Subcutaneous adipose tissue (tissue), 4 donors: Measurements from ENCODE around the gene KLK15. TPM values are rescaled to one million over a fixed set of nuclear protein-coding genes. Genes with fewer than 3 reads are reported as not detected.

Experiments
- total RNA-seq, 4 donors: library from RNA; depleted of rRNA; stranded (reverse); fragments of >200 nt; gene quantifications; one replicate each; pipeline ENCODE4 v1.1.0, GENCODE V29; 2016
- TF ChIP-seq, protein P1 (sequence below): fragments of 450-650 bp; IDR thresholded peaks from one replicate; pipeline ENCODE4 v1.5.1; 2016; ENCODE audit warnings: low read depth, mild to moderate bottlenecking, control low read depth, antibody characterized with exemption, moderate library complexity

Gene KLK15
- total RNA-seq, 4 donors from 2014 or later: not detected

GRCh38 chr19:50793558-50794065 is 39.8 kb downstream of the KLK15 start:
- TF ChIP-seq, protein P1, sequence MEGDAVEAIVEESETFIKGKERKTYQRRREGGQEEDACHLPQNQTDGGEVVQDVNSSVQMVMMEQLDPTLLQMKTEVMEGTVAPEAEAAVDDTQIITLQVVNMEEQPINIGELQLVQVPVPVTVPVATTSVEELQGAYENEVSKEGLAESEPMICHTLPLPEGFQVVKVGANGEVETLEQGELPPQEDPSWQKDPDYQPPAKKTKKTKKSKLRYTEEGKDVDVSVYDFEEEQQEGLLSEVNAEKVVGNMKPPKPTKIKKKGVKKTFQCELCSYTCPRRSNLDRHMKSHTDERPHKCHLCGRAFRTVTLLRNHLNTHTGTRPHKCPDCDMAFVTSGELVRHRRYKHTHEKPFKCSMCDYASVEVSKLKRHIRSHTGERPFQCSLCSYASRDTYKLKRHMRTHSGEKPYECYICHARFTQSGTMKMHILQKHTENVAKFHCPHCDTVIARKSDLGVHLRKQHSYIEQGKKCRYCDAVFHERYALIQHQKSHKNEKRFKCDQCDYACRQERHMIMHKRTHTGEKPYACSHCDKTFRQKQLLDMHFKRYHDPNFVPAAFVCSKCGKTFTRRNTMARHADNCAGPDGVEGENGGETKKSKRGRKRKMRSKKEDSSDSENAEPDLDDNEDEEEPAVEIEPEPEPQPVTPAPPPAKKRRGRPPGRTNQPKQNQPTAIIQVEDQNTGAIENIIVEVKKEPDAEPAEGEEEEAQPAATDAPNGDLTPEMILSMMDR: no peak

- TF ChIP-seq, protein P1: no peak
Observed at GRCh38 chr19:50792272-50793250, 40.8 kb downstream of the KLK15 start.

DNA sequence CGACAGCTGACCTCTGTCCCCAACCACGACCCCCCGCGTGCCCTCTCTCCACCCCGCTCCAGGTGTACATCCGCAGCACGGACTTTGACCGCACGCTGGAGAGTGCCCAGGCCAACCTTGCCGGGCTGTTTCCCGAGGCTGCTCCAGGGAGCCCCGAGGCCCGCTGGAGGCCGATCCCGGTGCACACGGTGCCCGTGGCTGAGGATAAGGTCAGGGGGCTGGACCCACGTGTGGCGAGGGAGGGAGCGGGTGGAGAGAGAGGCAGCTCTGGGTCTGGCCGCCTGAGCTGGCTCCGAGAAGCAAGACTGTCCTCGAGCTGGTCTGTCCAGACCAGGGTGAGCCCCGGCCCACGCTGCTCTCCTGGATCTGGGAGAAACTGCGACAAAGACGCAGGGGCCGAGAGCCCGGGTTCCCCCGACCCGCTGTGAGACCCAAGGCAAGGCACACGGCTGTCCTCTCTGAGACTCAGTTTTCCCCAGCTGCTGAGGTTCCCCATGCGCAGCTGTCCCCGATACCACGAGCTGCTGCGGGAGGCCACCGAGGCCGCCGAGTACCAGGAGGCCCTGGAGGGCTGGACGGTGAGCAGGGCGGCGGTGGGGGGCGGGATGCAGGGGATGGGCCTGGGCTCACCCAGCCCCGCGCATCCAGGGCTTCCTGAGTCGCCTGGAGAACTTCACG is 41.6 kb downstream of the KLK15 start:
- TF ChIP-seq, protein P1: no peak

DNA sequence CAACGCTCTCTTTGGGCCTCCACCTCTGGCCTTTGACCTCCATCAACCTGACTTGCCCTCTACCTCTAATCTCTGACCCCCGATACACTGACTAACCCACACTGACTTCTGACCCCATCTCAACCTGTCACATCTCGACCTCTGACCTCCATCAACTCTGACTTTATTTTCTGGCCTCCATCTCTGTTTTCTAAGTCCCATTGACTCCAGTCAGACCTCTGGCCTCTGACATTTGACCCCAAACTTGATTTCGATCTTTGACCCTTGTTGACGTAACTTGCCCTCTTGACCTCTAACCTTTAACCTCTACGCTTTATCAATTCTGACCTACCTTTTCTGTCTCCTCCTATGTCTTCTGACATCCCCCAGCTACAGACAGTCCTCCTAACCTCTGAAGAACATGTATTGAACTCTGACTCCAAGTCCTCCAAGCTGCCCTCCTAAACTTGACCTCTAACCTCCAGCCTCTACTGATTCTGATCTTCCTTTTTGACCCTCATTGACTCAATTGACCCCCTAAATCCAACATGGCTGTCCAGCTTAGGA is 42.4 kb downstream of the KLK15 start:
- TF ChIP-seq, protein P1: no peak

DNA sequence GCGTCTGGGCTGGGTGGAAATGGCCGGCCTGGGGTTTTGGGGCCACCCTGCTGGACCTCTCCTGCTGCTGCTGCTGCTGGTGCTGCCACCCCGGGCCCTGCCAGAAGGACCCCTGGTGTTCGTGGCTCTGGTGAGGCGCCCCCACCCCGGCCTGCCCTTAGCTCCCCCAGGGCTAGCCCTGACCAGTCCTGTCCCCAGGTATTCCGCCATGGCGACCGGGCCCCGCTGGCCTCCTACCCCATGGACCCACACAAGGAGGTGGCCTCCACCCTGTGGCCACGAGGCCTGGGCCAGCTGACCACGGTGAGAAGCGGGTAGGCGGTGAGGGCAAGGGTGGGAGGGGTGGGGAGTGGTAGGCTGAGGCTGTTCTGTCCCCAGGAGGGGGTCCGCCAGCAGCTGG is 43.0 kb downstream of the KLK15 start, which contains the start of gene ACP4:
TSS of gene ACP4 (plus strand) at position 20 of the 400 bp plus-strand sequence. CDS start at position 20, 0 bp downstream.
- TF ChIP-seq, protein P1: no peak

DNA sequence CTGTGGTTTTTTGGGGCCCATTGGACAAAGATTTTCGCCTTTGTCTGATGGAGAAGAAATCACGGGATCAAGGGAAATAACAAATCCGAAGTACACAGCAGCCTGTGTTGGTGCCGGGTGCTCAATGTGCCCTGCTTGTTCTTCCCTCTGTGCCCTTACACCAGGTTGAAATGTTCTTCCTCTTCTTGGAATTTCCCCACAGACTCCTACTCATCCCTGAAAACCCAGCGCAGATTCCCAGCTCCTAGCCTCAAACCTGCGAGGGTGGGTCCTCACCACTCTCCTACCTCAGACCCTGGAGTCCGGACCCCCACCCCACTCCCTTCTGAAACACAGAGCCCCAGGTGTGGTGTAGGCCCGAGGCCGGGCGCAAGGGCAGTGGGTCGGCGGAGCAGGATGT is 48.0 kb downstream of the KLK15 start:
- TF ChIP-seq, protein P1: no peak

DNA sequence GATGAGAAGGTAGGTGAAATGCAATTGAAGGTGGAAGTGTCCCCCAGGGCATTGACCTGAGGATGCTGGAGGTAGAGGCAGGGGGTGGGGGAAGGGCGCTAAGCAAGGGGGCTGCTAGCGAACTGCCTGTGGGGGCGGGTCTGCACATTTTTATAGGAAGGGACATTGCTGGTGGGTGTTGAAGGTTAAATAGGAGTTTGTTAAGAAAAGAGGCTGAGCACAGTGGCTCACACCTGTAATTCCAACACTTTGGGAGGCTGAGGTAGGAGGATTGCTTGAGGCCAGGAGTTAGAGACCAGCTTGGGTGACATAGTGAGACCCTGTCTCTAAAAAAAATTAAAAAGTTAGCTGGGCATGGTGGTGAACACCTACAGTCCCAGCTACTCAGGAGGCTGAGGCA is 48.7 kb downstream of the KLK15 start:
- TF ChIP-seq, protein P1: no peak
